Pancreas (tissue), 10 donors: ENCODE data around the gene TMEM151A. TPM values are rescaled to one million over a fixed set of nuclear protein-coding genes. Genes with fewer than 3 reads are reported as not detected.
A peak's percentile ranks its signal among the peaks of the same experiment; 100 is the strongest.

Experiments
- ATAC-seq, 4 donors: fragments of 200-7000 bp; cut with Tn5 transposase; one replicate each; pipeline versions ENCODE4 v1.8.0 to v1.9.1; 2020; ENCODE audit warnings: mild to moderate bottlenecking in 4 of 4, moderate library complexity in 4 of 4
- DNase-seq, 6 donors: peaks; one replicate each; pipeline ENCODE4 v3.0.0-alpha.2; 2020
- FAIRE-seq: peaks from 2 replicates; lab custom pipeline; 2012; peaks lifted over from hg19 to GRCh38; lab: Jason Lieb, UNC
- H3K27ac ChIP-seq, 4 donors: fragments of 200-600 bp; sonication (generic); 1 replicate in 3 of 4; 2 replicates in 1 of 4; pipeline versions ENCODE4 v1.5.0 to v1.8.0; 2020
- H3K27me3 ChIP-seq, 4 donors: fragments of 200-600 bp; one replicate each; pipeline ENCODE4 v1.8.0; 2021
- H3K36me3 ChIP-seq, 3 donors: fragments of 200-600 bp; sonication (generic) in 1 of 3; one replicate each; pipeline versions ENCODE4 v1.5.0 to v1.8.0; 2020 to 2021
- H3K4me1 ChIP-seq, 3 donors: fragments of 200-600 bp; one replicate each; pipeline ENCODE4 v1.8.0; 2021
- H3K4me3 ChIP-seq, 4 donors: fragments of 200-600 bp; sonication (generic) in 2 of 4; one replicate each; pipeline versions ENCODE4 v1.5.0 to v1.8.0; 2020 to 2021
- H3K9me3 ChIP-seq, 4 donors: fragments of 200-600 bp; one replicate each; pipeline ENCODE4 v1.8.0; 2021
- WGBS, 2 donors: extraction: QIAGEN DNeasy Blood & Tissue Kit; methylation state at CpG; one replicate each; pipeline ENCODE4 v1.1.7; 2013; 5-methylcytosine and 5-hydroxymethylcytosine counted together
- intact Hi-C, 3 donors: fragments of 100-400 bp; cut with DNase I; formaldehyde crosslinking; loops; one replicate each; pipeline versions ENCODE4 v1.11.1 to v1.14.2; 2022
- polyA plus RNA-seq, 2 donors: library from polyadenylated mRNA; stranded (reverse); fragments of 200-250 nt; gene quantifications; one replicate each; pipeline ENCODE4 v1.2.3, GENCODE V29; 2013
- total RNA-seq, 6 donors: library from RNA; stranded (reverse); fragmentation: NEBNext Ultra II Directional in 4 of 6; extraction: Animal tissue kit (Norgen Biotek cat#: 25700) in 4 of 6; gene quantifications; one replicate each; pipeline versions ENCODE4 v1.2.1 to v1.2.4, GENCODE V29; 2021 to 2023
- TF ChIP-seq, protein P1 (sequence below), 4 donors: fragments of 200-600 bp; sonication (generic) in 3 of 4; IDR thresholded peaks; one replicate each; pipeline versions ENCODE4 v1.5.0 to v1.8.0; 2021; ENCODE audit warnings: antibody characterized with exemption in 4 of 4
- donor health status: healthy with polysubstance abuse.
- donor health status: DM: no; HTN: no; CAD: no; lungs with moderate emphysema.
- donor health status: DM: no; HTN: no; CAD: no.
- donor health status: control.
- donor health status: control.
- donor health status: Bipolar disorder and iron deficiency.
- donor health status: DM: yes; HTN: yes; CAD: no.
- donor health status: DM: no; HTN: no; CAD: no.
- donor health status: DM: no; HTN: no; CAD: no.
- donor health status: DM: yes; HTN: yes; CAD: no.

Gene TMEM151A
- total and polyA plus RNA-seq, 8 donors, result 0.49 to 4.4 (median 0.75) TPM

DNA sequence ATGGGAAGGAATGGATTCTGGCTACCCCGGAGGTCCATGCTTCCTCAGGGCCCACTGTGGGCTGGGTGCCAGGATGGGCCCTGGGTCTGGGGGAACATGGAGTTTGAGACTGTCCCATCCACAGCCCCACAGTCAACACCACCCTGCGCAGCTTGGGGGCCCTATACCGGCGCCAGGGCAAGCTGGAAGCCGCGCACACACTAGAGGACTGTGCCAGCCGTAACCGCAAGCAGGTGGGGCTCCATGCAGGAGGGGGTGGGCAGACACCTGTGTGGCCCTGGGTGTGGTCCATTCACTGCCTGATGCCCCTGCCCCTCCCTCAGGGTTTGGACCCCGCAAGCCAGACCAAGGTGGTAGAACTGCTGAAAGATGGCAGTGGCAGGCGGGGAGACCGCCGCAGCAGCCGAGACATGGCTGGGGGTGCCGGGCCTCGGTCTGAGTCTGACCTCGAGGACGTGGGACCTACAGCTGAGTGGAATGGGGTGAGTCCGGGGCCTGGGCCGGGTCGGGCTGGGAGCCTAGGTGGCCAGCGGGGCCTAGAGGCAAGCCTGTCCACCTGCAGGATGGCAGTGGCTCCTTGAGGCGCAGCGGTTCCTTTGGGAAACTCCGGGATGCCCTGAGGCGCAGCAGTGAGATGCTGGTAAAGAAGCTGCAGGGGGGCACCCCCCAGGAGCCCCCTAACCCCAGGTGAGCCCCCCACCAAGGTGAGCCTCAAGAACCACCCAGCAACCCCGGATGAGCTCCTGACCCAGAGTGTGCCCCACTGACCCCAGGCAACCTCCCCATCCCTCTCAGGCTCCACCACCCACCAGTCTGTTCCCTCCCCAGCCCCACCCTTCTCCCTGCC, 25.9 kb upstream of the TMEM151A start:
- H3K36me3 ChIP-seq, result no peaks in the 10 kb centered on the region
- intact Hi-C loops, result no loop called here
- TF ChIP-seq, protein P1, sequence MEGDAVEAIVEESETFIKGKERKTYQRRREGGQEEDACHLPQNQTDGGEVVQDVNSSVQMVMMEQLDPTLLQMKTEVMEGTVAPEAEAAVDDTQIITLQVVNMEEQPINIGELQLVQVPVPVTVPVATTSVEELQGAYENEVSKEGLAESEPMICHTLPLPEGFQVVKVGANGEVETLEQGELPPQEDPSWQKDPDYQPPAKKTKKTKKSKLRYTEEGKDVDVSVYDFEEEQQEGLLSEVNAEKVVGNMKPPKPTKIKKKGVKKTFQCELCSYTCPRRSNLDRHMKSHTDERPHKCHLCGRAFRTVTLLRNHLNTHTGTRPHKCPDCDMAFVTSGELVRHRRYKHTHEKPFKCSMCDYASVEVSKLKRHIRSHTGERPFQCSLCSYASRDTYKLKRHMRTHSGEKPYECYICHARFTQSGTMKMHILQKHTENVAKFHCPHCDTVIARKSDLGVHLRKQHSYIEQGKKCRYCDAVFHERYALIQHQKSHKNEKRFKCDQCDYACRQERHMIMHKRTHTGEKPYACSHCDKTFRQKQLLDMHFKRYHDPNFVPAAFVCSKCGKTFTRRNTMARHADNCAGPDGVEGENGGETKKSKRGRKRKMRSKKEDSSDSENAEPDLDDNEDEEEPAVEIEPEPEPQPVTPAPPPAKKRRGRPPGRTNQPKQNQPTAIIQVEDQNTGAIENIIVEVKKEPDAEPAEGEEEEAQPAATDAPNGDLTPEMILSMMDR (IDR thresholded peaks at IDR 0.05), result no peak
- no peaks in the 10 kb centered on the region for H3K9me3 ChIP-seq
- H3K27me3 ChIP-seq, result no peaks in the 10 kb centered on the region
- DNase-seq (peak in 4 of 6 donors; percentile 29 to 83 (median 60)), FAIRE-seq (no peak), ATAC-seq (no peak)
- H3K4me1 ChIP-seq, result no peaks in the 10 kb centered on the region
- H3K27ac ChIP-seq, result no peak overlapping the region
- no peak overlapping the region for H3K4me3 ChIP-seq
- whole genome bisulfite sequencing, 2 donors, result 93 to 95% methylated on average over 23 to 26 of the region's 26 CpGs

DNA sequence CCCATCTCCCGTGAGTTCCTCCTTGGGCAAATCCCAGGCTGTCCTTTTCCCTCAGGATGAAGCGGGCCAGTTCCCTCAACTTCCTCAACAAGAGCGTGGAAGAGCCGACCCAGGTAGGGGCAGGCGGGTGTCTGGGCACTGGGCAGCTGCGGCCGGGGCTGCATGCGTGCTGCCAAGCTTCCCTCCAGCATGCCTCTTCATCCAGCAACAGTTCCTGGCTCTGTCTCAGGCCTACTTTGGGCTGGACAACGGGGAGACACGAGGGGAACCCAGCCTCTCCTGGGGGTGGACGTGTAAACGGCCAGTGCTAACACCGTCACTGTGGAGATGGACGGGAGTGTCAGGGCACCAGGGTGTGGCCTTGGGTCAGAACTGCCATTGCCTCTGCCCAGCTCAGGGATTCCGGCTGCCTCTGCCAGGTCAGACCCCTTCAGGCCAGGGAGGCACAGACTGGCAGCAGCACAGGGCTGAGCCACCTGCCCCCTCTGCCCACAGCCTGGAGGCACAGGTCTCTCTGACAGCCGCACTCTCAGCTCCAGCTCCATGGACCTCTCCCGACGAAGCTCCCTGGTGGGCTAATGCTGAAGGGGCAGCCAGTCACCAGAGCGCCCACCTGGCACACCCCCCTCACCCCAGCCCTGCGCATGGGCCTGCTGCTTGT, 25.2 kb upstream of the TMEM151A start:
- Histone ChIP-seq H3K27ac (no peak overlapping the region), H3K9me3 (no peaks in the 10 kb centered on the region), H3K4me3 (no peak overlapping the region), H3K4me1 (no peaks in the 10 kb centered on the region), H3K36me3 (no peaks in the 10 kb centered on the region), H3K27me3 (no peaks in the 10 kb centered on the region)
- TF ChIP-seq, protein P1 (IDR thresholded peaks at IDR 0.05), result no peak
- FAIRE-seq (no peak), DNase-seq (peak in 3 of 6 donors; percentile 45 to 82 (median 61)), ATAC-seq (no peak)
- WGBS, 2 donors, result 85 to 86% methylated on average over 20 of the region's 20 CpGs
- intact Hi-C loops, result no loop called here

GRCh38 chr11:66267039-66267378, 24.7 kb upstream of the TMEM151A start:
- 41 to 42% methylated on average over 13 of the region's 13 CpGs for WGBS, 2 donors
- intact Hi-C loops, result no loop called here
- H3K36me3 ChIP-seq, result peaks cover 0 to 1% (median 1%) of the 10 kb centered on the region in 3 donors
- ATAC-seq (no peak), FAIRE-seq (no peak), DNase-seq (no peak)
- TF ChIP-seq, protein P1 (IDR thresholded peaks at IDR 0.05), result no peak
- H3K27ac ChIP-seq, result peak overlapping the region; percentile 83 to 92 (median 88)
- no peaks in the 10 kb centered on the region for H3K4me1 ChIP-seq
- H3K4me3 ChIP-seq, result peak overlapping the region; percentile 13 to 96 (median 74)
- H3K27me3 ChIP-seq, result no peaks in the 10 kb centered on the region
- H3K9me3 ChIP-seq, result no peaks in the 10 kb centered on the region

DNA sequence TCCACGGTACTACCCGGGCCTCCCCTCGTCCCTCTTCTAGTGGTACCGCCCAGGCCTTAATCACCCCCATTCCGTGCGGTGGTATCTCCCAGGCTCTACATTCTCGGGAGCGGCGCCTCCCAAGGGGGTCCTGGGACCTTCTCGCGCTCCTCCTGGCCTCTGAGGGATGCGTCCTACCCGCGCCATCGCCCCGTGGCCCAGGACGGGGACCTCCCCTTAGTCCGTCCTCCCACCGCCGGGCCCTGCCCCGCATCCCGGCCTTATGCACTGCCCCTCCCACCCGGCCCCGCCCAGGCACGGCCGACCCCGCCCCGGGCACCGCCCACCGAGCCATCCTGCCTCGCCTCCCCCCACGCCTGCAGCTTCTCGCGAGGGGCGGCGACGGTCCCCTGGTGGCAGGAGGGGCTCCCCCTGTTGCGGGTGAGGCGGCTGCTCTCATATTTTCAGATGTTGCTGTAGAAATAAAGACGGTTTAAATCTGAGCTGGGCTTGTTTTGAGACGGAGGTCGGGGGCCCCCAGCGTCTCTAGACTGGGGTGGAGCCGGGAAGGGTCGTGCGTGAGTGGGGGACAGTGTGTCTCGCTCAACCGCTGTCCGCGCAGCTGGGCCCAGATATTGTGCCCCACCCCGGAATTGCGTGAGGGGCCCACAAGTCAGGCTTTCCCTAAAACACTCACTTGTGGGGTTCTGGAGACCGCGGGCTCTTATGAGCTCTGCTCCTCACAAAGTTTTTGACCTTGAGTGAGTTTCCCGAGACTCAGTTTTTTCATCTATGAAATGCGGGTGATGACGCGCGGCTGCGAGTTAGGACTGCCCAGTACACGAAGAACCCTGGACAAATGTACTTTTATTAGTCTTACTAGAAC, 24.1 kb upstream of the TMEM151A start:
- DNase-seq, result peak; percentile 80 to 92 (median 87)
- peaks cover 0 to 7% (median 7%) of the 10 kb centered on the region in 3 donors for H3K36me3 ChIP-seq

More for the DNA sequence above, 24.1 kb upstream of the TMEM151A start:
- H3K4me1 ChIP-seq, result no peaks in the 10 kb centered on the region
- intact Hi-C loops, result no loop called here
- no peaks in the 10 kb centered on the region for H3K9me3 ChIP-seq
- peak overlapping the region; percentile 13 to 96 (median 74) for H3K4me3 ChIP-seq
- peak overlapping the region; percentile 83 to 92 (median 88) for H3K27ac ChIP-seq
- no peak for FAIRE-seq
- H3K27me3 ChIP-seq, result no peaks in the 10 kb centered on the region
- 3% methylated on average over 61 of the region's 61 CpGs for WGBS, 2 donors
- TF ChIP-seq, protein P1 (IDR thresholded peaks at IDR 0.05), result no peak
- peak; percentile 75 to 87 (median 82) for ATAC-seq
